HG03432 (cell line): ENCODE results near the gene SLC4A9.

Experiments used
- ATAC-seq: cut with Tn5 transposase; IDR thresholded peaks from one replicate; pipeline ENCODE4 v1.9.1; 2021; ENCODE audit warnings: mild to moderate bottlenecking, moderate library complexity; ENCODE audit not compliant: unreplicated experiment

The SLC4A9 gene

GRCh38 chr5:140360681-140361479, 886 bp downstream of the SLC4A9 start:
- ATAC-seq = no peak

- no peak for ATAC-seq
Measured at GRCh38 chr5:140361901-140362300, 1.9 kb downstream of the SLC4A9 start.

GRCh38 chr5:140362311-140362710, 2.3 kb downstream of the SLC4A9 start:
- ATAC-seq = no peak

- peak; percentile 95 for ATAC-seq
Measured at GRCh38 chr5:140362875-140363630, 3.1 kb downstream of the SLC4A9 start.

- ATAC-seq = no peak
Measured at GRCh38 chr5:140363631-140364471, 3.9 kb downstream of the SLC4A9 start.

GRCh38 chr5:140364472-140364765, 4.4 kb downstream of the SLC4A9 start:
- ATAC-seq = no peak

- no peak for ATAC-seq
Measured at GRCh38 chr5:140365282-140365681, 5.3 kb downstream of the SLC4A9 start.

- ATAC-seq = no peak
Measured at GRCh38 chr5:140365941-140366340, 5.9 kb downstream of the SLC4A9 start.

- ATAC-seq = no peak
Measured at GRCh38 chr5:140366589-140367255, 6.7 kb downstream of the SLC4A9 start.

GRCh38 chr5:140367256-140368013, 7.4 kb downstream of the SLC4A9 start:
- no peak for ATAC-seq

- no peak for ATAC-seq
Measured at GRCh38 chr5:140371356-140372151, 11.6 kb downstream of the SLC4A9 start.

- no peak for ATAC-seq
Measured at GRCh38 chr5:140372971-140373487, 13.0 kb downstream of the SLC4A9 start.

- ATAC-seq = no peak
Measured at GRCh38 chr5:140381351-140381750, 21.4 kb downstream of the SLC4A9 start.

GRCh38 chr5:140381972-140382371, 22.0 kb downstream of the SLC4A9 start:
- peak; percentile 57 for ATAC-seq

- no peak for ATAC-seq
Measured at GRCh38 chr5:140382866-140383265, 22.9 kb downstream of the SLC4A9 start.

GRCh38 chr5:140383300-140383699, 23.3 kb downstream of the SLC4A9 start:
- no peak for ATAC-seq

GRCh38 chr5:140388052-140388451, 28.1 kb downstream of the SLC4A9 start:
- ATAC-seq = no peak

- no peak for ATAC-seq
Measured at GRCh38 chr5:140391312-140391711, 31.3 kb downstream of the SLC4A9 start.

- ATAC-seq = no peak
Measured at GRCh38 chr5:140391732-140392131, 31.7 kb downstream of the SLC4A9 start.
